ENCODE data around the gene AOPEP. TPM values are rescaled to one million over a fixed set of nuclear protein-coding genes. Genes with fewer than 3 reads are reported as not detected.

Gene AOPEP, protein sequence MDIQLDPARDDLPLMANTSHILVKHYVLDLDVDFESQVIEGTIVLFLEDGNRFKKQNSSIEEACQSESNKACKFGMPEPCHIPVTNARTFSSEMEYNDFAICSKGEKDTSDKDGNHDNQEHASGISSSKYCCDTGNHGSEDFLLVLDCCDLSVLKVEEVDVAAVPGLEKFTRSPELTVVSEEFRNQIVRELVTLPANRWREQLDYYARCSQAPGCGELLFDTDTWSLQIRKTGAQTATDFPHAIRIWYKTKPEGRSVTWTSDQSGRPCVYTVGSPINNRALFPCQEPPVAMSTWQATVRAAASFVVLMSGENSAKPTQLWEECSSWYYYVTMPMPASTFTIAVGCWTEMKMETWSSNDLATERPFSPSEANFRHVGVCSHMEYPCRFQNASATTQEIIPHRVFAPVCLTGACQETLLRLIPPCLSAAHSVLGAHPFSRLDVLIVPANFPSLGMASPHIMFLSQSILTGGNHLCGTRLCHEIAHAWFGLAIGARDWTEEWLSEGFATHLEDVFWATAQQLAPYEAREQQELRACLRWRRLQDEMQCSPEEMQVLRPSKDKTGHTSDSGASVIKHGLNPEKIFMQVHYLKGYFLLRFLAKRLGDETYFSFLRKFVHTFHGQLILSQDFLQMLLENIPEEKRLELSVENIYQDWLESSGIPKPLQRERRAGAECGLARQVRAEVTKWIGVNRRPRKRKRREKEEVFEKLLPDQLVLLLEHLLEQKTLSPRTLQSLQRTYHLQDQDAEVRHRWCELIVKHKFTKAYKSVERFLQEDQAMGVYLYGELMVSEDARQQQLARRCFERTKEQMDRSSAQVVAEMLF
- total RNA-seq = 32.1 TPM

- DNase-seq = peak; percentile 93
Measured at GRCh38 chr9:94726495-94727191, at the start of gene AOPEP. AOPEP (plus strand) TSS chr9:94726699; CDS start chr9:94759784, 33,085 bp downstream.

DNA sequence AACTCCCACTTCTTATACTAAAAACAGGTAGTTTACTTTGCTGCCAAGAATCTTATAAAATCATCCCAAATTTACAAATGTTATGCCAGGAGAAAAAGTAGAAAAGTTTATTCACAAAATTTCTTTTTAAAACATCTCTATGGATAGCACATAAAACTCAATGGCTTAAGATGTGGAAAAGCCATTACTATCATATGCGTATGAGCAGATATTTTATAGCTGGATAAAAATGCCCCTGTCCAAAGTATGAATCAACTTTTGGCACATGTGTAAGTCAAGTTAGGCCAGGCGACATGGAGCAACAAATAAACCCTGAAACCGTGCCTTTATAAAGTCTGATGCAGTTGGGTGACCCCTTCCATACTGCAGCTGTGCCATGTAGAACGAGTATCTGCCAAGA is 48.6 kb upstream of the AOPEP start:
- DNase-seq = no peak

GRCh38 chr9:94679587-94679986 is 46.9 kb upstream of the AOPEP start:
- DNase-seq = no peak

DNA sequence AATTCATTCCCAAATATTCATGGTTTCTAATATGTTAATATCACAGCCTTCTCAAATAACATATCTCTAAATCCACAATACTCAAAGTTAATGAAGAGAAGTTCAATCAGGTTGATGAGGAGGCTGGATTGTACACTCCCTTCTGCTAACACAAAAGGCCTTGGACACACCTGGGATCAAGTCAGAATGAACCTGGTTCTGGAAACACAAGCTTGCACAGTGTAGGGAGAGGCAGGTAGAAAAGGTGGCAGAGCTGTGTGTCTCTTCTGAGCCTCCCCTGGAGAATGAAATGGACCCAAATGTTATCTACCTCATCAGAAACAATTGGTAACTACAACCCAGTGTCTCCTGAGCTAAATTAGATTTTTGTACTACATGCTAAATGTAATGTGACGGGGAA is 46.5 kb upstream of the AOPEP start:
- DNase-seq = no peak

DNA sequence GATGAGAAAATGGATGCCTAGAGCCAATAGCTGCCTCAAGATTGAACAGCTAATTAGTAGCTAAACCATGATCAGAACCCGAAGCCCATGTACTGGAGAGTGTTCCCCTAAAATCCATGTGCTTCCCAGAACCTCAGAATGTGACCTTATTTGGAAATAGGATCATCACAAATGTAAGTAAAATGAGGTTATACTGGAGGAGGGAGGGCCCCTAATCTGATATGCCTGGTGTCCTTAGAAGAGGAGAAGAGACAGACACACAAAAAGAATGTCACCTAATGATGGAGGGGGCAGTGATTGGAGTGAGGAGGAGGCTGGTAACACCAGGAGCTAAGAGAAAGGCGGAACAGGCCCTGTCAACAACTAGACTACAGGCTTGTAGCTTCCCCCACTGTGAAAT is 45.9 kb upstream of the AOPEP start:
- no peak for DNase-seq

DNA sequence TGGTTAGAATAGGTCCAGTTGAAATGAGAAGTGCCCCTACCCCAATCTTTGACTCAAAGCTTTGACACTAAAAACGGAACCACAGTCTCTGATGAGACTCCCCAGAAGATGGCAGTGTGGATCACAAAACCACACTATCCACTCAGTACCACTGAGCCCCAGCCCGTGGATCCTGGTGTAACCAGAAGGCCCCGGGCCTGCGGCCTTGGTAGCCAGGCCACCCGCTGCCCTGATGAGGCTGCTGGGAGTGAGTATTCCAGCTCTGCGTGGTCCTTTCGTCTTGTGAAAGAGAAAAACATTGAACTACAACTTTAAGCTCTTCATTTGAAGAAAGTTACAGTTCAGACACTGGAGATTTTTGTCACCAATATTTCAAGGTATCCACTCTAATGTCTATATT is 45.0 kb upstream of the AOPEP start:
- DNase-seq = peak; percentile 53

DNA sequence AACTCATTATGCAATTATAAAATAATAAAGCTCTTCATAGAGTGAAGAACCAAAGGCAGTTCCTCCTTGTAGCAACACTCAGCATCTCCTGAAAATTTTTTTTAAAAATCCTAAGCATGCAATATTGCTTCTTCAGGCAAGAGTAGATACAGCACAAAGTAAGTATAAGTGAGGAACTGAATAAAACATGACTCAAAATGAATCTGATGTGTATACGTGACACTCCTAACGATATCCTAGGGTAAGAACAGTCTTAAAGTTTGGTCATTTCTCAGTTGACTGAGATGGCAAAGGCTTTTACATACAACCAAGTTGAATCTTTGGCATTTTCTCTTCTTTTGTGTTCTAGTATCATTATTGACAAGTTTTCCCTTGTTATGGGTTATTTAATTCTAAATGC is 41.1 kb upstream of the AOPEP start:
- no peak for DNase-seq

GRCh38 chr9:94687451-94687850 is 39.0 kb upstream of the AOPEP start:
- no peak for DNase-seq

DNA sequence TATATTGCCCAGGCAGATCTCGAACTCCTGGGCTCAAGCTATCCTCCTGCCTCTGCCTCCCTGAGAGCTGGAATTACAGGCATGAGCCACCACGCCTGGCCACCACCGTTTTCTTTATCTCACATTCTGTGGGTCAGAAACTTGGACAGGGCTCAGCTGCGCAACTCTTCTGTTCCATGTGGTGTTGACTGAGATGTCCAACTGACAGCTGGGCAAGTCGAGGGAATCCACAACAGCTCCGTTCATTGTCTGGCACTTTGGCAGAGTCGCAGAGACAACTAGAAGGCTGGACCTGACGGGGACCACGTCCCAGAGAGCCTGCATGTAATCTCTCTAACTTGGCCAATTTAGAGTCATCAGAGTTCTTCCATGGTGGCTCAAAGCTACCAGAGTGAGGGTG is 36.2 kb upstream of the AOPEP start:
- DNase-seq = no peak

GRCh38 chr9:94692601-94693000 is 33.9 kb upstream of the AOPEP start:
- DNase-seq = no peak

GRCh38 chr9:94693485-94694204 is 32.9 kb upstream of the AOPEP start:
- no peak for DNase-seq

DNA sequence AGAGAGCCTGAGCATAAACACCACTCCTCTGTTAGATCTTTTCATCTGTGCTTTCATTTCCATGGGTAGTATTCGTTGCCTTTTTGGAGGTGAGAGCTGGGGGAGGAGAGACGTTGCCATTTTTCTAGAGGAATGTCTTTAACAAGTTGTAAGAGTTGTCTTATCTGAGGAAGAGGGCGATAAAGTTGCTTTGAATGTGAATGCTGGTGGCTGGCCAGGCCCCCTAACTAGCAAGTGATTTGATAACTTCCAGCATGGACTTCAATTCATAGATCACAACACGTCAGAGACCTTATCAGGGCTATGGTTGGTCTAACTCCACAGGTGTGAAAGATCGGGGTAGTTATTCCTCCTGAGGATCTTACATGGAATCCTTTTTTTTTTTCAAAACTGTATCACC is 30.0 kb upstream of the AOPEP start:
- no peak for DNase-seq

- DNase-seq = no peak
Measured at GRCh38 chr9:94697972-94698581, 28.4 kb upstream of the AOPEP start.

DNA sequence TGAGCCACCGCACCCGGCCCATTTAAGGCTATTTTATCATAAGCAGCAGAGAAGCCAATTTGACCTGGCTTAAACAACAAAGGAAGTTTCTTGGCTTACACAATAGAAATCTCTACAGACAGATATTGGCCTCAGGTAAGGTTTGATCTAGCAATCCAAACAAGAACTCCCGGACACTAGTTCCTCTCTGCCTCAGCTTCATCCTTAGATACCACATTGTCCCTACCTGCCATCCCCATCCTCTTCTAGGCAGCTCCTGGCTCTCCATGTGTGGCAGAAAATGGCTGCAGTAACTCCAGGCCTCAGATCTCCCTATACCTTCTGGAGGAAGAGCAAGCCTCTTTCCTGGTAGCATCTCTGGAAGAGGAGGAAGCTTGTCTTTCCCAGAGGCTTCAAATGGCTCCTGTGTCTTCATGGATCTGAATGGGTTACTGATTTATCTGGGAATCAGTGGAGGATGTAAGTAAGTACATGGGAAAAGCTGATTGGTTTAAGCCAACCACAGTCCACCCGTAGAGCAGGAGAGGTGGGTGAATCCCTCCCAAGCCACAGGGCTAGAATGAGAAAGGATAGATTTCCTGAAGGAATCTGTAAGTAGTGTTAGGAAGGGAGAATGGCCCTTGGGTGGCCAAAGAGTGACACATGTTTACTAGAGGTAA is 26.7 kb upstream of the AOPEP start:
- DNase-seq = no peak

DNA sequence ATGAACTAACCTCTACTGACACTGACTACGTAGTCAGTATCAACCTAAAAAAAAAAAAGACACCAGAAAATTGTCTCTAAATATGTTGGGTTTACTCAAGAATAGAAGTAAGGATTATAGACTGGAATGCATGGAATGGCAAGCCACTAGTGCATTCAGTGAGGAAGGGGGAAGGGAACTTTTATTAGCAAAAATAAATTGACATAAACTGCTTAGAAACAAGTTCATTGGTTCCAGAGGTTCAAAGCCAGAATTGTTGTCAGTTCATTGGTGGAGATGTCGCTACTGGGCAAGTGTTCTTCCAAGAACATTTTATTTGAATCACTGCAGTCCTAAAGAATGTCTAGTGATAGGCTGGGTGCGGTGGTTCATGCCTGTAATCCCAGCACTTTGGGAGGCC is 26.1 kb upstream of the AOPEP start:
- DNase-seq = no peak

- no peak for DNase-seq
Measured at GRCh38 chr9:94703488-94704140, 22.9 kb upstream of the AOPEP start.

DNA sequence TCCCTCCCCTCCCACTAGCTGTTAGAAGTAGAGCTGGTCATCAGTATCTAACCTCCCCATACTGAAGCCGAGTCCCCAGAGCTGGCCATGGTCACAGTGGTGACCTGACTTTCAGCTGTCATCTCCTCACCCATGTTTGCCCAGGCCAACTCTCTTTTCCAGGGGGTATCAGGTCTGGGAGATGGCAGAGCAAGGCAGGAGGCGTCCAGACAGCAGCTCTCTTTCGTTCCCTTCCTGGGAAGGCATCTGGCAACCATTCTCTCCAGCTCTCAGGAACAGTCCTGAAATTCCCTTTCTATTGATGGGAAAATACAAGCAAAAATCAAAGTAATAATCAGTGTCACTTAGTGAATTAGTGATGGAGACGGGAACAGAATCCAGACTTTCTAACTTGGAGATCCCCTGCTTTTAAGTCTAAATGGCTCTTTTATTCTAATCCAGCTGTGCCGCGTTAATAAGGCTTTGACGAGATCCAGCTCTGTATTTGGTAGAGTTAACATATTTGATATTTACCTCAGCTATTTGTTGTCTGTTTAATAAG is 21.3 kb upstream of the AOPEP start:
- no peak for DNase-seq

DNA sequence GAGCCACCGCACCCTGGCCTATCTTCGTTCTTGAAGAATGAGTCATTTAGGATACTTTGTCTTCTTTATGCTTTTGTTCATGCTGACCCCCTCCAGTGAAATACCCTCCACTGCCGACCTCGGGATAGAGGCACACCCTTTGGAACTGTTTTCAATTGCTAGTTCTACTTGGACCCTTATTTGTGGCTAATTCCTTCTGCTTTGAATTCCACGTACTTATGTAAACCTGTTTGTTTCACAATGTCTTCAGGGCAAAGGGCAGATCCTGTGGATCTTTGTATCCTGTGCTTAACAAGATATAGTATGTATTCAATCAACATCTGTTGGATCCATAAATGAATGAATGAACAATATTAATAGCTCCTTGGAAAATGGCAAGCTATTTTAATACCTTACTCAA is 19.6 kb upstream of the AOPEP start:
- no peak for DNase-seq

GRCh38 chr9:94713436-94714215 is 12.9 kb upstream of the AOPEP start:
- no peak for DNase-seq

DNA sequence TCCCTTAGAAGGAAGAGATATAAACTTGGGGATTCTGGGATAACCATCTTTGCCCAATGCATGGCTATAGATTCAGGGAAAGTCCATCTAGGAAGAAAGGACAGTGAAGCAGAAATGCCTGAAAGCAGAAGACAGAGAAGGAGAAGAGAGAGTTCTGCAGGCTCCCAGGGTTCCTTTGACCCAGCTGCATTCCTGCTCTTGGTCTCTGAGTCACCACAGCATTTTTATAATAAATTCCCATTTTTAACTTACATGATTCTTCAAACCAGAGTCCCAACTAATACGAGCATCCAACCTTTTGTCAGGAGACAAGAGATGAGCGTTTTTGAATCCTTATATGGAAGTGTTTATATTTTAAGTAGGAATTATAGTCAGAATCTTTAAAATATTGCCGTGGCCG is 12.0 kb upstream of the AOPEP start:
- no peak for DNase-seq
